OCI-LY7 (cell line): ENCODE measurements around the gene UBTD2.

Experiments
- EZH2phosphoT487 ChIP-seq: fragments of 200-600 bp; sonication (generic); IDR thresholded peaks from 2 replicates; pipeline ENCODE4 v1.6.1; 2018; ENCODE audit warnings: low read depth, borderline replicate concordance, mild to moderate bottlenecking, mixed run types, antibody characterized with exemption, low read length, moderate library complexity, mixed read lengths
- TF ChIP-seq, protein P1 (sequence below): fragments of 200-600 bp; sonication (generic); conservative IDR thresholded peaks from 2 replicates; pipeline ENCODE4 v1.5.1; 2014; ENCODE audit warnings: mild to moderate bottlenecking, antibody characterized with exemption, low read length, moderate library complexity, mixed read lengths

DNA sequence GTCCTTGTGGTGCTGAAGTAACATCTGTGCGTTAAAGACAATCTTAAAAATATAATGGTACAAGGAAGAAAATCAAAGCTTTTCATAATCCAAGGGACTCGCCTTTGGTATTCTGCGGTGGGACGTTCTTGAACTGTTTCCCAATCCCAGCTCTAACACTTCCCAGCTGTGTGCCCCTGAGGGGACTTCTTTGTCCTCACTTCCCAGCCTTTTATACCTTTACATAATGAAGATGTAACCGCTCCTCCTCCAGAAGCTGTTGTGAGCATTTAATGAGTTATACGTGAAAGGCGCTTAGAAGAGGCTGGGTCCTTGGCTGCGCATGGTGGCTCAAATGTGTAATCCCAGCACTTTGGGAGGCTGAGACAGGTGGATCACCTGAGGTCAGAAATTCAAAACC is 112.4 kb downstream of the UBTD2 start:
- TF ChIP-seq, protein P1, sequence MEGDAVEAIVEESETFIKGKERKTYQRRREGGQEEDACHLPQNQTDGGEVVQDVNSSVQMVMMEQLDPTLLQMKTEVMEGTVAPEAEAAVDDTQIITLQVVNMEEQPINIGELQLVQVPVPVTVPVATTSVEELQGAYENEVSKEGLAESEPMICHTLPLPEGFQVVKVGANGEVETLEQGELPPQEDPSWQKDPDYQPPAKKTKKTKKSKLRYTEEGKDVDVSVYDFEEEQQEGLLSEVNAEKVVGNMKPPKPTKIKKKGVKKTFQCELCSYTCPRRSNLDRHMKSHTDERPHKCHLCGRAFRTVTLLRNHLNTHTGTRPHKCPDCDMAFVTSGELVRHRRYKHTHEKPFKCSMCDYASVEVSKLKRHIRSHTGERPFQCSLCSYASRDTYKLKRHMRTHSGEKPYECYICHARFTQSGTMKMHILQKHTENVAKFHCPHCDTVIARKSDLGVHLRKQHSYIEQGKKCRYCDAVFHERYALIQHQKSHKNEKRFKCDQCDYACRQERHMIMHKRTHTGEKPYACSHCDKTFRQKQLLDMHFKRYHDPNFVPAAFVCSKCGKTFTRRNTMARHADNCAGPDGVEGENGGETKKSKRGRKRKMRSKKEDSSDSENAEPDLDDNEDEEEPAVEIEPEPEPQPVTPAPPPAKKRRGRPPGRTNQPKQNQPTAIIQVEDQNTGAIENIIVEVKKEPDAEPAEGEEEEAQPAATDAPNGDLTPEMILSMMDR: no peak
- no peak for TF ChIP-seq EZH2phosphoT487
